PC-3 (cell line): ENCODE results near the gene GRPEL2.

ENCODE experiments used
- EZH2 ChIP-seq: fragments of 300-600 bp; sonication (generic); IDR thresholded peaks from one replicate; pipeline ENCODE4 v1.6.1; 2017; ENCODE audit warnings: antibody characterized with exemption, mild to moderate bottlenecking, low read length; ENCODE audit not compliant: unreplicated experiment
- TF ChIP-seq, protein P1 (sequence below): fragments of 300-600 bp; sonication (generic); conservative IDR thresholded peaks from 2 replicates; pipeline ENCODE4 v1.5.1; 2017; ENCODE audit warnings: antibody characterized with exemption, low read depth, mild to moderate bottlenecking, low read length

DNA sequence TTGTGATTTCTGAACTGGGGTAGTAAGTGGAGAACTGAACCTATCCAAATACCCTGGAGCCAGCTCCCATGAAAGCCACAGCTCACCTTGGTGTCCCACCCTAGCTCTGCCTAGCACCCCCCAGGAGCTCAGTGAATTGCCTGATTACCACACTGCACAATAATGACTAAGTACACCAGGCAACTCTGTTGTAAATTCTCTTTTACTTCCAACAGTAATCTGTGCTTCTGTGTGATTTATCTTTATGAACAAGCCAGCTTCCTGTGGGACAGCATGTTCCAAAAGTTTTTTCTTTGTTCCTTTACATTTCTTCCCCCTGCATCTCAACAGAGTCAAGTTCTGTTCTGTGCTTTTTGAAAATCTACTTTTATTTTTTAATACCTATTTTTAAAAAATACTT, 22.1 kb upstream of the GRPEL2 start:
- TF ChIP-seq, protein P1, sequence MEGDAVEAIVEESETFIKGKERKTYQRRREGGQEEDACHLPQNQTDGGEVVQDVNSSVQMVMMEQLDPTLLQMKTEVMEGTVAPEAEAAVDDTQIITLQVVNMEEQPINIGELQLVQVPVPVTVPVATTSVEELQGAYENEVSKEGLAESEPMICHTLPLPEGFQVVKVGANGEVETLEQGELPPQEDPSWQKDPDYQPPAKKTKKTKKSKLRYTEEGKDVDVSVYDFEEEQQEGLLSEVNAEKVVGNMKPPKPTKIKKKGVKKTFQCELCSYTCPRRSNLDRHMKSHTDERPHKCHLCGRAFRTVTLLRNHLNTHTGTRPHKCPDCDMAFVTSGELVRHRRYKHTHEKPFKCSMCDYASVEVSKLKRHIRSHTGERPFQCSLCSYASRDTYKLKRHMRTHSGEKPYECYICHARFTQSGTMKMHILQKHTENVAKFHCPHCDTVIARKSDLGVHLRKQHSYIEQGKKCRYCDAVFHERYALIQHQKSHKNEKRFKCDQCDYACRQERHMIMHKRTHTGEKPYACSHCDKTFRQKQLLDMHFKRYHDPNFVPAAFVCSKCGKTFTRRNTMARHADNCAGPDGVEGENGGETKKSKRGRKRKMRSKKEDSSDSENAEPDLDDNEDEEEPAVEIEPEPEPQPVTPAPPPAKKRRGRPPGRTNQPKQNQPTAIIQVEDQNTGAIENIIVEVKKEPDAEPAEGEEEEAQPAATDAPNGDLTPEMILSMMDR = no peak
- no peak for TF ChIP-seq EZH2
